Measurements from ENCODE around the gene MTR.

The MTR gene

DNA sequence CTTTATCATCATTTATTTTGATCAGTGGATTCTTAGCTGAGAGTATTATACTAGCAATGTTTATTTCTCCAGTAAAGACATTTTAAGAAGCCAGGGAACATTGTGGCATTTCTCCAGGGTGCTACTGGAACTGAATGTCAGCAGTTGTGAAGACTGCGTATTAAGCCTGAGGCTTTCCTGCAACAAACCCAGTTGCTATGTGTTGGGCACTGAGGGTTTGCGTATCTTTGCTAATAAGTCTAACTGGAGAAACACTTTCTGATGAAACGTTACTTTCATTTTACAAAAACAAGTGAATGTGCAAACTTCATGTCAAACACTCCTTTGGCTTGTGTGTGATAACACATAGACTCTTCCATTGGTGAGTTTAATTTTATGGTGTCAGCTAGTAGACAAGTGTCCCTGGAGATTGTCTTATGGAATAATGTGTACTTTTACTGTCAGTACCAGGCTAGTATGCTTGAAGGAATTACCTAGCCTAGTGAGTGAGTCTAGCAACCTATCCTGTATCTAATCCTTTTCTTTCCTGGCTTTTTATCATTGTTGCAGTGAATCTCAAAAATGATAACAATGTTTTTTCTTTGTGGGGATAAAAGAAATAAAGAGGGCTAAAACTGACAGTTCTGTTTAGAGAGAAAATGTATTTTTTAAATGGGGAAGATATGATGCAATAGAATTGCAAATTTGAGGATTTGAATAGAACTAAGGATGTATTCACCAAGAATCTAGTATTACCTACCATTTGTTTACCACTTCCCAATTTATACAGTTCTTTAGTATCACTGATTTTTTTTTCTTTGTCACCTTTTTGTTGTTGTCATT is 70.1 kb downstream of the MTR start:
- no peak overlapping the region for H3K4me3 ChIP-seq (ENCODE audit: low read depth, low read length)
- H3K9me3 ChIP-seq (ENCODE audit: severe bottlenecking), result no peaks in the 10 kb centered on the region
- peaks cover 69% of the 10 kb centered on the region for H3K36me3 ChIP-seq
- H3K27me3 ChIP-seq (ENCODE audit: insufficient read depth, low read depth, severe bottlenecking), result no peaks in the 10 kb centered on the region
- TF ChIP-seq, protein P1, sequence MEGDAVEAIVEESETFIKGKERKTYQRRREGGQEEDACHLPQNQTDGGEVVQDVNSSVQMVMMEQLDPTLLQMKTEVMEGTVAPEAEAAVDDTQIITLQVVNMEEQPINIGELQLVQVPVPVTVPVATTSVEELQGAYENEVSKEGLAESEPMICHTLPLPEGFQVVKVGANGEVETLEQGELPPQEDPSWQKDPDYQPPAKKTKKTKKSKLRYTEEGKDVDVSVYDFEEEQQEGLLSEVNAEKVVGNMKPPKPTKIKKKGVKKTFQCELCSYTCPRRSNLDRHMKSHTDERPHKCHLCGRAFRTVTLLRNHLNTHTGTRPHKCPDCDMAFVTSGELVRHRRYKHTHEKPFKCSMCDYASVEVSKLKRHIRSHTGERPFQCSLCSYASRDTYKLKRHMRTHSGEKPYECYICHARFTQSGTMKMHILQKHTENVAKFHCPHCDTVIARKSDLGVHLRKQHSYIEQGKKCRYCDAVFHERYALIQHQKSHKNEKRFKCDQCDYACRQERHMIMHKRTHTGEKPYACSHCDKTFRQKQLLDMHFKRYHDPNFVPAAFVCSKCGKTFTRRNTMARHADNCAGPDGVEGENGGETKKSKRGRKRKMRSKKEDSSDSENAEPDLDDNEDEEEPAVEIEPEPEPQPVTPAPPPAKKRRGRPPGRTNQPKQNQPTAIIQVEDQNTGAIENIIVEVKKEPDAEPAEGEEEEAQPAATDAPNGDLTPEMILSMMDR (IDR thresholded peaks at IDR 0.05; ENCODE audit: low read depth, low read length), result no peak
- no peak overlapping the region for H3K27ac ChIP-seq
- DNase-seq, result no peak

DNA sequence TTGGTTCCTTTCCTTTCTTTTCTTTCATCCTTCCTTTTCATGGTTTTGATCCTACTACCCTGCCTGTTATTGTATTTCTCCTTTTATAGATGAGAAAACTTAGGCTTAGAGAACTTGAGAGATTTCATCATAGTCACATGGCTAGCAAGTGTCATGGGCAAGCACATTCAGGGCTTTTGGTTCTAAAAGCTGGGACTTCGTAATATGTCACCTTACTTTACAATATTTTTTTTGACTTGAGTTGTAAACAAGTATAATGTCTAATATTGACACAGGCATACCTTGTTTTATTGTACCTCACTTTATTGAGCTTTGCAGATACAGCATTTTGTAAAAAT is 70.7 kb downstream of the MTR start:
- H3K36me3 ChIP-seq, result peaks cover 64% of the 10 kb centered on the region
- TF ChIP-seq, protein P1 (IDR thresholded peaks at IDR 0.05; ENCODE audit: low read depth, low read length), result no peak
- DNase-seq, result no peak
- H3K4me3 ChIP-seq (ENCODE audit: low read depth, low read length), result no peak overlapping the region
- no peaks in the 10 kb centered on the region for H3K9me3 ChIP-seq (ENCODE audit: severe bottlenecking)
- H3K27ac ChIP-seq, result no peak overlapping the region
- H3K27me3 ChIP-seq (ENCODE audit: insufficient read depth, low read depth, severe bottlenecking), result no peaks in the 10 kb centered on the region

DNA sequence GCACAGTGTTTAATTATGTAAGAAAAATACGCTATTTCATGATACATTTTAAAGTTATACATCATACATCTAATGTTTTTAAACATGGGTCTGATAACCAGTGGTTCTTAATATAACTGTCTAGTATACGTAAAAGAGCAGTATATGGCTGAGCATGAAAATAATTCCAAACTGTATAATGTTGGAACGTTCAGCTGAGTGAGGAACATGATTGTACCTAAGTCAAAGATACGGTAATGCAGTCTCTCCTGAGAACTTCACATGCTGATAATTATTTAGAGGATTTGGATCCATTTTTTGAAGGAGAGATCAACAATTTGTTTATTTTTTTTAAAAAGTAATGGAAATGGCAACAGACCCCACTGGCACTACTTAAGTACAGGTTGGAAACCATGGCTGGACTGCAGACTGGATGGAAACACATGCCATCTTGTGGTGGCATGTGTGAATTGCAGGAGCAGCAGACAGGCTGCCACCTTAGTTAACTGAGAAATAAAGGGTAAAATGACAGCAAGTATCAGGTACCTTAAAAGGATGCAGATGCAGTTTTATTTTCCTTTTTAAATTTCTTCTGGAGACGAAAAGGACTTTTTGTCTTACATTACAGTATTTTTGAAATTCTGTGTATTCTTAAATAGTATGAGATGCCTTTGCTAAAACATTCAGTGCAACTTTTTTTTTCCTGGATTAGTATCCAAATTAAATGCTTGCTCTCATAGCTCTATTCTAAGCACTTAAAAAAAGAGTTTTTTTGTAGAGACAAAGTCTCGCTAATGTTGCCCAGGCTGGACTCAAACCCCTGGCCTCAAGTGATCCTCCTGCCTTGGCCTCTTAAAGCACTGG is 73.8 kb downstream of the MTR start:
- Histone ChIP-seq H3K36me3 (peaks cover 43% of the 10 kb centered on the region), H3K27ac (no peak overlapping the region), H3K9me3 (ENCODE audit: severe bottlenecking) (no peaks in the 10 kb centered on the region), H3K4me3 (ENCODE audit: low read depth, low read length) (no peak overlapping the region), H3K27me3 (ENCODE audit: insufficient read depth, low read depth, severe bottlenecking) (no peaks in the 10 kb centered on the region)
- peak; percentile 58 for DNase-seq
- TF ChIP-seq, protein P1 (IDR thresholded peaks at IDR 0.05; ENCODE audit: low read depth, low read length), result peak; percentile 90

DNA sequence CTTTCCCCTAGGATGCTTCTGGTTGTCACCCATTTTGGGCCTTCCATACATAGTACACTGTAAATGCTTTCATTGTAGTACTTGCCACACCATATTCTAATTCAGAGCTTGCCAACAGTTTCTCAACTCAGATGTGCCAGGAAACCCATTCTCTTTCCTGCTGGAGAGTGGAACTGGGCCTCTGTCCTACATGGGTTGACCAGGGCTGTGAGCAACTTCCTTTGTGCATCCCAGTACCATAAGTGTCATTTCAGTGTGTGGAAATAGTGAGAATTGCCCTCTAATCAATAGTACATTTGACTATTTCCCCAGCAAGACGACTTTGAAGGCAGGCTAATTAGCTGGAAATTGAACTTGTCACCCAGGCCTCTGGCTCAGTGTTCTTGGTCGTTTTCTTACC is 74.8 kb downstream of the MTR start:
- no peak overlapping the region for H3K27ac ChIP-seq
- DNase-seq, result no peak
- TF ChIP-seq, protein P1 (IDR thresholded peaks at IDR 0.05; ENCODE audit: low read depth, low read length), result no peak
- no peak overlapping the region for H3K4me3 ChIP-seq (ENCODE audit: low read depth, low read length)
- H3K36me3 ChIP-seq, result peaks cover 41% of the 10 kb centered on the region
- H3K27me3 ChIP-seq (ENCODE audit: insufficient read depth, low read depth, severe bottlenecking), result no peaks in the 10 kb centered on the region
- no peaks in the 10 kb centered on the region for H3K9me3 ChIP-seq (ENCODE audit: severe bottlenecking)

DNA sequence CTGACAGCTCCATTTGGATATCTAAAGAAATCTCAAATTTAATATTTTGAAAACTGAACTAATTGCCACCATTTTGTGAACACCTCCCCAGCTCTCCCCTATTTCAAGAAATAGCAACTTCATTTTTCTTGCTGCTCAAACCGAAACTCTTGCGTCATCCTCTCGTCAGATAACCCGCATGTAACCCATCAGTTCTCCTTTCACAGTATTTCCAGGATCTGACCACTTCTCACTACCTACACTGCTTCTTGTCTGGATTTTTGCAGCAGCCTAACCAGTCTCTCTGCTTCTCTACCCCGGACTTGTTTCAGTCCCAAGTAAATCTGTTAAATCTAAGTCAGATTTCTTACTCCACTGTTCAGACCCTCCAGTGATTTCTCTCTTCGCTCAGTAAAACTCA is 75.6 kb downstream of the MTR start:
- TF ChIP-seq, protein P1 (IDR thresholded peaks at IDR 0.05; ENCODE audit: low read depth, low read length), result no peak
- Histone ChIP-seq H3K27me3 (ENCODE audit: insufficient read depth, low read depth, severe bottlenecking) (no peaks in the 10 kb centered on the region), H3K36me3 (peaks cover 40% of the 10 kb centered on the region), H3K27ac (no peak overlapping the region), H3K4me3 (ENCODE audit: low read depth, low read length) (no peak overlapping the region), H3K9me3 (ENCODE audit: severe bottlenecking) (no peaks in the 10 kb centered on the region)
- DNase-seq, result no peak

All from WERI-Rb-1 (cell line).